HUDEP-2 (cell line): ENCODE results near the gene SPECC1.
"Not testable (repeated sequence)": the region's sequence is repeated elsewhere in the genome, so short reads cannot be mapped to it uniquely, and the experiment has no call there.

Experiments
- DNase-seq, 76 experiments: peaks; one replicate each; lab custom pipeline; 2025; ENCODE audit not compliant: unreplicated experiment in 76 of 76; lab: John Stamatoyannopoulos, UW

The SPECC1 gene

DNA sequence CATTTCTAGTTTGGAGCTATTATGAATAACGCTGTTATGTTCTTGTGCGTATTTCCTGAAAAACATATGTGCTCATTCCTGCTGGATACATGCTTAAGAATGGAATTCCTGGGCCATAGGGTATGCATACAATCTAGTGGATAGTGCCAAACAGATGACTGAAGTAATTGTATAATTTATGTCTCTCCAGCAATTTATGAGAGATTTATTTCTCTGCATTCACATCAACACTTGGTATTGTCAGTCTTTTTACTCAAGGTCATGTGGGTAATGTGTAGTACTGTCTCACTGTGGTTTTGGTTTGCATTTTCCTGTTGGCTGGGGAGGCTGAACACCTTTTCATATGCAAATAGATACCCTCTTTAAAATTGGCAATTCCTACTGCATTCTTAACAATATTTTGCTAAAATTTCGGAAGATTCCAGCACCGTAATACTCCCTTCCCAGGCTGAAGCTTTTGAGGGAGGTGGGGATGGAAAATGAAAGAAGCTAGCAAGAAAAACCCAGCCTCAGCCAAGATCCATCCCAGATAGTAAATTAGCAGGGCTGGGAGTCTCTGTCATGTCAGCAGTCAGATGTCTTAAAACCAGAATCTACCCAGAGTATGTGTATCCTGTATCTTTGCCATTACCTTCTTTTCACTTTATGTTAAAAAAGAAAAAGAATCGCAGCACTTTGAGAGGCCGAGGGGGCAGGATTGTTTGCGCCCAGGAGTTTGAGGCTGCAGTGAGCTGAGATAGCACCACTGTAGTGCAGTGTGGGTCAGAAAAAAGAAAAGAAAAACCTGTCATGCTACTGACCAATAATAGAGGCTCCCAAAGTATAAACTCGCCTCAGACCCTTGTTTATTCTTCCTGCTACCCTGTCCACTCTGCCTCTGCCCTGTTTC lies 253.3 kb downstream of the SPECC1 start:
- no peak for DNase-seq

DNA sequence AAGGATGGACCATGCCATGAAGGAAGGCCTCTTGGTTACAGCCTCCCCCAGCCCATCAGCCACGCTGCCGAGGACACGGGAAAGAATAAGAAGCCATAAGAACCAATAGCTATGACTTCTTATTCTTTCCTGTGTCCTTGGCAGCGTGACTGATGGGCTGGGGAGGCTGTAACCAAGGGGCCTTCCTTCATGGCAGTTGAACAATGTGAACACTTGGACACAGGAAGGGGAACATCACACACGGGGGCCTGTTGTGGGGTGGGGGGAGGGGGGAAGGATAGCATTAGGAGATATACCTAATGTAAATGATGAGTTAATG lies 253.9 kb downstream of the SPECC1 start:
- not testable (repeated sequence) for DNase-seq

DNA sequence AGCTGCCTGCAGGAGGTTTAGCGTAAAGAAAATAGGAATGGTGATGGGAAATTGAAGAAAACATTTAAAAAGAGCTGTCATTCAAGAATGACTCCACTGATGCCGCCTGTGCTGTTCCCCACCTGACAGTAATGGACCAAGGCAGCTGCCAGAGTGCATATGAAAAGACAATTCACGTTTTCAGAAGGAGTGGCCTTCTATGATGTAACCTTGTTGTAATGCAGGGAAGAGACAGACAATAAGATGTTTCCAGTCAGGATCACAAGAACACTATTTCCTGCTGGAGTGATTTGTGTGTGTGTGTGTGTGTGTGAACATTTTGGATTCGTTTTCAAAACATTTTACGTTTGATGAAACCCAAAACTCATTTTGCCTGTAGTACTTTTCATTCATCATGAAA lies 254.4 kb downstream of the SPECC1 start:
- no peak for DNase-seq

DNA sequence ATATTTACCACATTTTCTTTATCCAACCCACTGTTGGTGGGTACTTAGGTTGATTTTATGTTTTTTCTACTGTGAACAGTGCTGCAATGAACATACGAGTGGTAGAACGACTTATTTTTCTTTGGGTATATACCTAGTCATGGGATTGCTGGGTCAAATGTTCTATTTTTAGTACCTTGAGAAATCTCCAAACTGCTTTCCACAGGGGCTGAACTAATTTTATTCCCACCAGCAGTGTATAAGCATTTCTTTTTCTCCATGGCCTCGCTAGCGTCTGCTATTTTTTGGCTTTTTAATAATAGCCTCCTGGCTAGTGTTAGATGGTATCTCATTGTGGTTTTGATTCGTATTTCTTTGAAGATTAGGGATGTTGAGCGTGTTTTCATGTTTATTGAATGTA lies 255.8 kb downstream of the SPECC1 start:
- no peak for DNase-seq

DNA sequence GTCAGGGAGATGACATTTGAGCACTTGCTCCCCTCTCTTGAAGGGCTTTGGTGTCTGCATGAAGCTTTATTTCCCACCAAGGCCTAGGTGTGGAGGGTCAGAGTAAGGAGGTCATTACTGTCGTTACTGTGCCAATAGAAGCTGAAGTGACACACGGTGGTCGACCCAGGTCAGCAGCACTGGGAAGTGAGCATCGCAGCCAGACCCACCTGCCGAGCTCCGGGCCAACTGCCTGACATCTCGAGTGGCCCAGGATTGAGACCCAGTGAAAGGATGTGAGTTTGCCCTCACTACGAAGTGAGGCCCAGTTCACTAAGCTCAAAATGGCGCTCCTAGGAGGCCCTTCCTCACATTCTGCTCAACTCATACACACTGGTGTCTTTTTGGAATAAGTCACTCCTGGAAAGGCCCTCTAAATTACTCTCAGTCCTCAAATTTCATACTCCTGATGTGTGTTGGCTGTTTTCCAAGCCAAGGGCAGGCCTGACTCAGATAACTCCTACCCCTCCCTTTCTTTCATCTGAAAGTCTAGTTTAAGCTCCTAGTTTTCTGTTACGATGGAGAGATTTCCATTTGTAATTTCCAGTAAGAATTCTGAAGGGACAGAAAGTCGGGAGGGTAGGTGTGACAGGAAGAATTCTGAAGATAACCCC lies 257.8 kb downstream of the SPECC1 start:
- peak in 60 of 76 experiments; percentile 4 to 67 (median 32) for DNase-seq

DNA sequence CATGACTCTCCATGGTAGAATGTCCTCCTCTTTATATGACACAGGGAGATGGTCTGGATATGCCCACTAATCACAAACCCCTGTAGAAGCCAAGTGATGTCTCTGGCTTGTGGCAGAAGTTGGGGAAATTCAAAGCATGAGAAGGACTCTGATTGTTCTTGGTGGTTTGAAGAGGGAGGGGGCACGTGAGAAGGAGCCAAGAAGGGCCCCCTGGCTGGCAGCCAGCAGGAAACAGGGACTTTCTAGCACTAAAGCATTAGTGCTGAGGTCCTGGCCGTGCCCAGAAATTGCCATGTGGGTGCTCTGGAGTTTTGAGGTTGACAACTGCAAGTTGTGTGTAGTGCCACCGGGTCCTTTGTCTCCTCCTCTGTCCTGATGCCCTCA lies 258.3 kb downstream of the SPECC1 start:
- peak in 5 of 76 experiments; percentile 9 to 34 (median 30) for DNase-seq

DNA sequence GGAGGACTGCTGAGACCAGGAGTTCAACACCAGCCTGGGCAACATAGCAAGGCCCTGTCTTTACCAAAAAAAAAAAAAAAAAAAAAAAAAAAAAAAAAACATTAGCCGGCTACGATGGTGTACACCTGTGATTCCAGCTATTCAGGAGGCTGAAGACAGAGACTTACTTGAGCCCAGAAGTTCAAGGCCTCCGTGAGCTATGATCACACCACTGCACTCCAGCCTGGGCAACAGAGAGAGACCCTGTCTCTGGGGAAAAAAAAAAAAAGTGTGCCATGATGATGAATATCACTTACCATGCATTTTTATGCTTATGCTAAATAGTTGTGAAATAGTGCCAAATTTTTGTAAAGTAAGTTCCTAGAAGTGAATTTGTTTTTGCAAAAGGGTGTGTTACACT lies 261.2 kb downstream of the SPECC1 start:
- DNase-seq = no peak

DNA sequence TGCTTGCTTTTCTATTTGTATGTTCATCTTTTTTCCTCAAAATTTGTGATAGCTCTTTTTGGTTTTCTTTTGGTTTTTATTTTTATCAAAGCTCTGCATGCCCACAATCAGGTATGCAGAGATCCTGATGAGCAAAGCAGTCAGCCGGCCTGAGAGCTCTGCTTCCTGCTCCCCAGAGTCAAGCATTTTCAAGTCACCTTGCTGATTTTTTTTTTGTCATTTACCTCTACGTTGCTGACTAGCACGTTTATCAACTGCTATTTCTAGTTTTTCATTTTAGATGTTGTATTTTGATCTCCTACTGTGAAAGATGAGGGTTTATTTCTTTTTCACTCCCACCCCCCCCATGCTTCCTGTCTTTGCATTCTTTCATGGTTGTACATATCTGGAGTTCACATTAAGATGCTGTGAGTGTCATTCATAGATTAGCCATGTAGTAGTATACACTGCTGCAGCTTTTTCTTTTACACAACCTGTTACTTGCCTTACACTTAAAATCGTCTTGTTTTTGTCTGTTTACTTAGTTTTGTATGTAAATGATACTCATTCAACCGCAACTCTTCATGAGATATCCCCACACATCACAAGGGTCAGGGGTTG lies 262.0 kb downstream of the SPECC1 start:
- no peak for DNase-seq

DNA sequence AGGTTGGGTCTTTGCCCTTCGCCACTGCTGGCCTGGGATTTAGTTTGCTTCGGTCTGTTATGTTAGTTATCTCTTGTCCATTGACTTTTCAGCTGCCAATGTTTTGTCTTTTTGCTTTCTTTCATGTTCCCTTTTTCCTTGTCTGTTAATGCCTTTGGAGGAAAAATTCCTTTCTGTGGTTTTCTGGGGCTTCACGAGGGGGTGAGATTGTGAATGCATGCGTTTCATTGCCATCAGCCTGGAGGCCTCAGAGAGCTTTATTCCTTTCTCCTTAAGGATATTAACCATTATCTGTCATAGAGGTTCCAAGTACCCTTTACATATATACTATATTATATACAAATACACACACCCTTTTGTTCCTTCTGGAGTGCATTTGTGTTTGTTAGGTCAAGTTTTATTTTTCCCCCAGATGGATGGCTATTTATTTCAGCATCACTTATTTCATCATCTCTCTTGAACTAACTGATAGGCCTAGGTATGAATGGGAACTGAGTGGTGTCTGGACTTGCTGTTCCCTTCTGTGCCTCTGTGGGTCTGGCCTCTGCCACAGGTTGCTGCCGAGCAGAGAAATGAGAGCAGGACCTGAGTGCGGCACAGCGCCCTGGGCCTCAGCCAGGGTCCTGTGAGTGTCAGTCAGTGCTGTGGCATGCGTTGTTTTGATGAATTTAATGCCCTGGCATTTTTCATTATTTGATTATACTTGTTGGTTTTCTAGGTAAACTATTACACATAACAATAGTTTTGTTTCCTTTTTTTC lies 264.8 kb downstream of the SPECC1 start:
- no peak for DNase-seq

DNA sequence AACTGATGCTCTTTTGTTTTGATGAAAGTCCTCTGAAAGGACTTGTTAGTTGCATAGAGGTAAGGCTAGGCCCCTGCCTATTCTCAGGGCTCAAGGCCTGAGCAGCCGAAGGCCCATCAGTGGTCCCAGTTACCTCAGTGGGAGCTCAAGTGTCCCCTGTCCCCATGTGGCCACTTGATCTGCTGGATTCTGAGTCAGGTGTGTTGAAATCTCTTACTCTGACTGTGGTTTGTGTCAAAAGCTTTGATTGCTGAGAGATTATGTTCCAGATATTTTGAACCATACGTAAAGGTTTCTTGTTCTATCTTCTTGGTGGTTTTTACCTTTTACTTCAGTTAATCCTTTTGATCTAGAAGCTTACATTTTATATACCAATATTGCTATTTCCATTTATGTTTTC lies 266.5 kb downstream of the SPECC1 start:
- DNase-seq = no peak

DNA sequence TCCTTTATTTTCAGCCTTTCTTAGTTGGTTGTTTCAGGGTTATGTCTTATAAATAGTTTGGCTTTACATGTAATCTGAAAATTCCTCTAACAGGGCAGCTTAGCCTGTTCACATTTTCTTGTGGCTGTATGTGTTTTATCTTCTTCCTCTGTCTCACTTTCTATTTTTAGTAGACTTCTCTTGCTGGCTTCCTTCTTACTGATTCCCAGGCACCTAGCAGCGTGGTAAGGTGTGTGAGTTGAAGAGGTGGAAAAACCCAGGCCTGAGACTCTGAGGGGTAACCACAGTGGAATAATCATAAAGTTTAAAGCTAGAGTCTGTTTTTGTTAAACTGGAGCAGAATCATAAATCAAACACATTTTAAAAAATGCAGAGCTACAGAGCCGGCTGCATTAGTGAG lies 267.3 kb downstream of the SPECC1 start:
- DNase-seq = no peak

DNA sequence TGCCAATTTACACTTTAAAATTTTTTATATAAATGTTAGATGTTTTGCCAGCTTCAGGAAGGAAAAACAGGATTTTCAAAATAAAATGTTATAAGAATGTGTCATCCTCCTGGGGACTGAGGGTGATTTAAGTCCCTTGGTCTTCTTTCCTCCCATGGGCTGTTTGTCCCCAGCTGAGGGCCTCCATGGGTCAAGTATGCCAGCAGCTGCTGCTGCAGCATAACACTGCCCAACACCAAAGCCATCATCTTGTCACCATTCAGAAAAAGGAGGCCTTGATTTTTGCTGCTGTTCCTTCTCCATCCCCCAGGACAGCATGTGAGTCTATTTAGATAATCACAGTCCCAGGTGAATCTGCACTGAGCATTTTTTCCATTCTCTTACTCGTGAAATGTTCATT lies 269.6 kb downstream of the SPECC1 start:
- DNase-seq = no peak

DNA sequence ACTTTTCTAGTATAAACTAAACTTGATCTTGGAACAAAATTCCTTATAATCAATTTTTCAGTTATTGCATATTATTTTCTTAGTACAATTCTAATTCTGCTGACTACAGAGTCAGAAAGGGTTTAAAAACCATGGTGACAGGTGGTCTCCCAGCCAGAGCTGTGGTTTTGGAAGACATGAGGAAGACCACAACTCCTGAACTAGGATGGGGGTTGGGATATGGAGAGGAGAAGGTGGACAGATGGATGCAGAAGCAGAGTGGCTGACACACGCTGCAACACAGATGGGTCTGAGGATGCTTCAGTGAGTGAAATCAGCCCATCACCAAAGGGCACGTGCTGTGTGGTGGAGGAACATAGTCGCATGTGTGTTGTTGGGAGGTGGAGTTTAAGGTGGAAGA lies 270.5 kb downstream of the SPECC1 start:
- DNase-seq = no peak

DNA sequence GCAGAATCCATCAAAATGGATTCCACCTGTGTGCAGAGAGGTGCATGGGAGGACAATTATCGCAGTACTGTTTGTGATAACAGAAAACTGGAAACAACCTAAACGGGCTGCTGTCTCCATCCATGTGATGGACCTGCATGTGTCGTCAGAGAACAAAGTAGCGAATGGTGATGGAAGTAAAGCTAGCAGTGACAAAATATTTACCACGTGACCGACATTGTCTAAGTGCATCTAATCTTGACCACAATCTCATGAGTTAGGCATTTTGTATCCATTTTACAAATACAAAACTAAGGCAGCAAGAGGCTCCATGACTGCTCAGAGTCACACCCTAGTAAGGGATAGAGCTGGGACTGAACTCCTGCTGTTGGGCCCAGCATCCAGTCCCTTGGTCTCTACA lies 270.9 kb downstream of the SPECC1 start:
- DNase-seq = no peak

DNA sequence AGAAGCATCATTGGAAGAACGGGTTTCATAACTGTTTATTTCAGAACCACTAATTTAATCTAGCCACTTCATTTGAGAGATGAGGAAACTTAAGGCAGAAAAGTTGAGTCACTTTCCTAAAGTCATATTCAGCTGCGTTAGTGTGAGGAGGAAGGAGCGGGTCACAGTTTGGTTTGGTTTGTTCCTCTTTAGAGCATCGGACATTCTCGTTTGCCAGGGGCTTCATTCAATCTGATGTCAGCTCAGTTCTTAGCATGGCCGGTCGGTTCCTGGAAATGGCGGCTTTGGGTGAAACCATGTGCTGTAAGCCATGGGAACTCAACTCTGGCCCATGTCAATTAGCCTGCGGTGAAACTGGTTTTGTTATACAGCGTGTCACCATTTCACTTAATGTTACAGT lies 271.7 kb downstream of the SPECC1 start:
- DNase-seq = no peak

DNA sequence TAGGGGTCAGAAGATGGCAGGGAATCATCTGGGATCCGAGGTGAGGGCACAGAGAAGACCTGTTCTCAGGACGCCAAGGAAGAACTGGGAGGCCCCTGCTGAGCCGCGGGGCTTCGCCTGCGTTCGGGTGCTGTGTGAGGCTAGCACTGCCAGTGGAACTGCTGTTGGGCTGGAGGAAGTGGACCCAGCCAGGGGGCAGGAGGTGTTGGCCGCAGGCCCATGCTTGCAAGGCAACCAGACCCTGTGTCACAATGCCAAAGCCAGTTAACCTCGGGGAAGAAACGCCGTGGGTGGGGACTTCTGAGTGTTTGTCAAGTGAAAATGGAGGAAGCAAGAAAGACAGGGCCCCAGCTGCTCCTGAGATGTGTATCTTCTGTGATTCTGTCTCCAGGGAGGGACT lies 272.7 kb downstream of the SPECC1 start:
- no peak for DNase-seq

DNA sequence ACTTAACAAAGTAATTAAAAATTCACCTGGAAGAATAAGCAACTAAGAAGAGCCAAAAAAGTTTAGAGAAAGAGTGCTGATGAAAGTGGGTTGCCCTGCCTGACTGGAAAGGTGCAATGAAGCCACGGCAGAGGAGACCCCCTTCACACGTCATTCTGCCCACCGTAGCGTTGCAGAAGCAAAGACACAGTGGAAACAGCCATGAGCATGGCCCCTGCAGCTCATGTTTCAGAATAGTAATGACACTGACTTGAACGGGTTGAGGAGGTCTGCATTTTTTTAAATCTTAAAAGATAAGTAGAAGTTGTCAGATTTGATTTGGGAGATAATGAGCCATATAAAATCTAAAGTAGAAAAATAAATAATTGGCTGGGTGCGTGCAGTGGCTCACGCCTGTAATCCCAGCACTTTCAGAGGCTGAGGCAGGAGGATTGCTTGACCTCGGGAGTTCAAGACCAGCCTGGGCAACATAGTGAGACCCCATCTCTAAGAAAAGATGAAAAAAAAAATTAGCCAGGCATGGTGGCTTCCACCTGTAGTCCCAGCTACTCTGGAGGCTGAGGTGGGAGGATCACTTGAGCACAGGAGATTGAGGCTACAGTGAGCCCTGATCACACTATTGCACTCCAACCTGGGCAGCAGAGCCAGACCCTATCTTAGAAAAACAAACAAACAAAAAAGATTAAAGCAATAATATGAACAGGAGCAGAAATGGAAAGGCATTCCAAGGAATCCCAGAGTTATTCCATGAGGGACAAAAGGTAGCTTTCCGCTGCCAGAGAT lies 273.6 kb downstream of the SPECC1 start:
- DNase-seq = no peak

DNA sequence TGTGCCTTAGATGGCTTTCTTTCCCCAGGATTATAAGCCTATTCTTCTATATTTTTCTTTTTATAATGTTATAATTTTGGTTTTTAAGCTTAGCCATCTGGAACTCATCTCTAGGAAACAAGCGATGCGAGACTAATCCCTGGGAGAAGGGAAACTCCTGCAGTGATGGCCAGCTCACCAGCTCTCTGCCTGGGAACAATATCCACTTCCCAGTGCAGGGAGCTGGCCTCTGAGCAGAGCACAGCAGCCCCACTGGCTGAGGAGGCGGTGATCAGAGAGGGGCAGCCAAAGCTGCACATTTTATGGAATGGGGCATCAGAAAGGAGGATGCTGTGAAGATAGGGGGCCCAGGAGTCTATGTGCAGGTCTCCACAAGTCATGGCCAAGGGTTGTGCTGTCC lies 274.9 kb downstream of the SPECC1 start:
- no peak for DNase-seq

DNA sequence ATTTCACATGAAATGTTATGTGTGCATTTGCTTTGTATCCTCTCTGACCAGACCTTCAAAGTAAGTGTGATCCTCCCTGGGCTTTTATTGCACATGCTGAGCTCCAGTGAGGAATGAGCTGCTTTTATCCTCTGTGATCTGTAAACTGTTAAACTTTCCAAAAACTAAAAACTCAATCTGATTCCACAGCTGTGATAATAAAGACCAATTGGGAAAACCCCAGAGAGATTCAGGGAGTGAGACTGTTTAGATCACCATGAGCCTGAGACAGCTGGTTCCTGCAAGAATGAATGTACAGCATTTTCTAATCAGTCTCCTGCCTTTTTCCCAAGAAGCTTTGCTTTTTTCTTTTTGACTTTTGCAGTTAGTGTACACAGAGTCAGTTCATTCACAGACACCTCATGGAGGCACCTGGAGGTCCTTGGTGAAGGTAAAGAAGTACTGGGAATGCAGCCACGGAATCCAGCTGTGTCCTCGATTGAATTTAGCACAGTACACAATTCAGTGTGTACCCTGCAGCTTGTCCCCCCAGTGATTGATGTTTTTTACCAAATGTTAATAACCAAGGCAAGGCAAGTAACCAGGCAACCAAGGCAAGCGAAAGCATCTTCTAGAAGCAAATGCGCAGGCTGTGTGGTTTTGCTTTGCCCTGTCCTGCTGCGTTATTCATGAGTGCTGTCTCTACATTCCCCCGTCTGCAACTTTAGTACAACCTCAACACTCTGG lies 275.6 kb downstream of the SPECC1 start:
- no peak for DNase-seq

DNA sequence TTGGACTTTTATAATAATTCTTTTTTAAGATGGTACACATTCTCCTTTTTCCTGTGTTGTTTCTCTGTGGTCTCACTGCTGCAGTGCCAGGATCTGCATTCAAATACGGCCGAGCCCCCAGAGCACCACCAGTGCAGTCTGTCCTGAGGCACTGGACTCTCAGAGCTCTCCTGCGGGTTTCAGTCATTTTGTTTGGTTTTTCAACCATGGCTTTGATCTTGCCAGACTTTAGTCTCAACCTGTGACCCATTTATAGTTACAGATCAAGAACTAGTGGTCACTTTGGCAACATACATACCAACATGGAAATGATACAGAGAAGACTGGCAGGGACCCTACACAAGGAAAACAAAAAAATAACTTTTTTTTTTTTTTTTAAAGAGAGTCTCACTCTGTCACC lies 280.8 kb downstream of the SPECC1 start:
- no peak for DNase-seq
